OCI-LY7 (cell line): Measurements from ENCODE around the gene ENPP7.

ENCODE experiments used
- CTCF ChIP-seq: fragments of 200-600 bp; sonication (generic); conservative IDR thresholded peaks from 2 replicates; pipeline ENCODE4 v1.5.1; 2014; ENCODE audit warnings: mild to moderate bottlenecking, antibody characterized with exemption, low read length, moderate library complexity, mixed read lengths
- EZH2phosphoT487 ChIP-seq: fragments of 200-600 bp; sonication (generic); IDR thresholded peaks from 2 replicates; pipeline ENCODE4 v1.6.1; 2018; ENCODE audit warnings: low read depth, borderline replicate concordance, mild to moderate bottlenecking, mixed run types, antibody characterized with exemption, low read length, moderate library complexity, mixed read lengths

DNA sequence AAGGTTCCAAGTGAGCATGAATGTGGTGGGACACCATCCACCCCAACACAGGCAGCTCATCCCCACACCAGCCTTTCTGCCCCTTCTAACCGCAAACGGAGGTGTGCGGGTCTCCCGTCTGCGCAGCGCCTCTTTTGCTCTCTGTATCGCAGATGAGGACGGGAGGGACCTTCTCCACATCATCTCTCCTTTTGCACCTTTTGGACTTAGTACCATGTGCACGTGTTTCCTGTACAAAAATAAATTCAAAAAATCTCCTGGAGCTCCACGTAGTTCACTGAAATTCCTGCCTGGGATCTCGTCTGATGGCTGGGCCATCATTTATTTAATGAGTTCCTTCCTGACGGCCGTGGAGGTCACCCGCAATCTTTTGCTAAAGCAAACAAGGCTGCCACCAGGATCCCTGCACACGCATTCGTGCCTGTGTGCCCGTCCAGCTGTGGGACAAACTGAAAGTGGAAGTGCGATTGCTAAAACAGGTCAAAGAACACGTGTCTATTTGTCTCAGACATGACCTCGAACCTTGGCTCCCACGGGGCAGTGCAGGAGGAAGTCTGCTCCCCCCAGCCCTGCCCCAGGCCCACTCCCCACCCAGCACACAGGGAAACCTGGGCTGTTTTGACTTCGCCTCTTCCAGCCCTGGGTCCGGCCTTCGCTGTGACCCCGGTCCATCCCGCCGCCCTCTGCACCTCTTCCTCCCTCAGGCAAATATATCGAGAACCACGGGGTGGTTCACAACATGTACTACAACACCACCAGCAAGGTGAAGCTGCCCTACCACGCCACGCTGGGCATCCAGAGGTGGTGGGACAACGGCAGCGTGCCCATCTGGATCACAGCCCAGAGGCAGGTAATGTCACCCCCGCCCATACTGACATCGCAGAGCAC, 2.3 kb downstream of the ENPP7 start:
- TF ChIP-seq CTCF (no peak), EZH2phosphoT487 (no peak)
